Transverse colon (tissue), 4 donors: ENCODE data around the gene HOXD1. TPM values are rescaled to one million over a fixed set of nuclear protein-coding genes. Genes with fewer than 3 reads are reported as not detected.

Source experiments
- DNase-seq: peaks from one replicate; pipeline ENCODE4 v3.0.0-alpha.2; 2019
- H3K27ac ChIP-seq, 4 donors: fragments of 200-600 bp; sonication (generic); 2 replicates each; pipeline ENCODE4 v1.5.1; 2016 to 2018; ENCODE audit warnings: inconsistent platforms in 4 of 4
- H3K27me3 ChIP-seq: fragments of 200-600 bp; sonication (generic); 2 replicates; pipeline ENCODE4 v1.5.1; 2017; ENCODE audit warnings: inconsistent platforms
- H3K36me3 ChIP-seq, 4 donors: fragments of 200-600 bp; sonication (generic); 2 replicates each; pipeline ENCODE4 v1.5.1; 2017 to 2019; ENCODE audit warnings: inconsistent platforms in 4 of 4
- H3K4me1 ChIP-seq, 4 donors: fragments of 200-600 bp; sonication (generic); 2 replicates each; pipeline ENCODE4 v1.5.1; 2017 to 2020; ENCODE audit warnings: inconsistent platforms in 4 of 4
- H3K4me3 ChIP-seq, 4 donors: fragments of 200-600 bp; sonication (generic); 1 replicate in 1 of 4; 2 replicates in 3 of 4; pipeline versions ENCODE4 v1.5.1 to v1.6.1; 2017 to 2019; ENCODE audit warnings: inconsistent platforms in 4 of 4
- H3K9me3 ChIP-seq, 2 donors: fragments of 200-600 bp; sonication (generic); 2 replicates each; pipeline ENCODE4 v1.5.1; 2017 to 2019; ENCODE audit warnings: inconsistent platforms in 2 of 2
- EP300 ChIP-seq: sonication (generic); formaldehyde crosslinking; IDR thresholded peaks from one replicate; pipeline ENCODE4 v1.6.1; 2017; ENCODE audit warnings: antibody characterized with exemption, low read depth
- POLR2A ChIP-seq: fragments of 450-650 bp; IDR thresholded peaks from one replicate; pipeline ENCODE4 v1.6.1; 2016; ENCODE audit warnings: antibody characterized with exemption, mild to moderate bottlenecking, moderate library complexity
- POLR2AphosphoS5 ChIP-seq, 3 donors: sonication (generic); formaldehyde crosslinking; IDR thresholded peaks; one replicate each; pipeline ENCODE4 v1.6.1; 2016; ENCODE audit warnings: antibody characterized with exemption in 3 of 3
- WGBS, 2 donors: methylation state at CpG; one replicate each; pipeline ENCODE4 v1.1.5; 2018; ENCODE audit warnings: low coverage in 1 of 2; 5-methylcytosine and 5-hydroxymethylcytosine counted together
- in situ Hi-C, 4 donors: fragments of 200-750 bp; cut with MboI; loops; one replicate each; pipeline versions ENCODE4 v1.15.0 to v1.15.1; 2017; ENCODE audit warnings: low sequenced_read_pairs in 3 of 4, low pct_ligation_motif_present in 1 of 4, low pct_unique_long_range_greater_than_20kb in 1 of 4
- intact Hi-C: fragments of 100-400 bp; cut with DNase I; formaldehyde crosslinking; loops from one replicate; pipeline ENCODE4 v1.15.1; 2023; ENCODE audit warnings: low total_unique reads
- total RNA-seq, 4 donors: library from RNA; depleted of rRNA; stranded (reverse); fragments of >200 nt; gene quantifications; one replicate each; pipeline ENCODE4 v1.1.0, GENCODE V29; 2016
- TF ChIP-seq, protein P1 (sequence below), 5 experiments: fragments of 200-600 bp in 3 of 5; fragments of 450-650 bp in 2 of 5; sonication (generic) in 3 of 5; IDR thresholded peaks; 1 replicate in 2 of 5; 2 replicates in 3 of 5; pipeline ENCODE4 v1.5.1; 2016 to 2017; ENCODE audit warnings: antibody characterized with exemption in 5 of 5, inconsistent platforms in 3 of 5, mild to moderate bottlenecking in 2 of 5, moderate library complexity in 1 of 5

The HOXD1 gene
- total RNA-seq, 4 donors from 2014 or later, result 4.1 to 12.9 (median 4.5) TPM

GRCh38 chr2:176140513-176141317 lies 47.8 kb upstream of the HOXD1 start:
- H3K4me3 ChIP-seq, result peak overlapping the region; percentile 37 to 73 (median 46)
- intact Hi-C loops, result loop anchor here (1.0 to 5.0 kb wide), 4 partner anchors 316 to 1017 kb away; no protein-coding TSS in a partner anchor

DNA sequence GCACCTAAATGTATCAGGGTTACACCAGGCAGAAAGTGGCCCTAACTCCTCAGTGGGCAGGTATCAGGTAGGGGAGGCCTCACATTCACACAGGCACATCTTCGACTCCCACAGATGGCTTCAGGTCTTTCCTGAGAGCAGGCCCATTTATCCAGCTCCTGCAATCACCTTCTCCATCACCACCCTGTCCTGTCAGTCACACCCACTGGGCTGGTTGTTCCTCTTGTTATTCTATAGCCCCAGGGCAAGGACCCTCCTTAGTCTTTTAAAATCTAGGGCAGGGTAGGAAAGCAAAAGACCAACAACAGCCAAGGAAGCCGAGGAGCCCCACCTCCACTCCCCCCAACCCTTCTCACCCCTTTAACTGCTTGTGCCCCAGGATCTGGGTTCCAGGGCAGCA lies 46.2 kb upstream of the HOXD1 start:
- Histone ChIP-seq H3K4me1 (peaks cover 18 to 53% (median 31%) of the 10 kb centered on the region in 4 donors), H3K36me3 (no peaks in the 10 kb centered on the region), H3K27ac (no peak overlapping the region), H3K27me3 (peaks cover 23% of the 10 kb centered on the region), H3K9me3 (no peaks in the 10 kb centered on the region), H3K4me3 (no peak overlapping the region)
- no peak for DNase-seq
- intact Hi-C loops (loop anchor here (5.0 kb wide), 2 partner anchors 410 to 1015 kb away; no protein-coding TSS in a partner anchor), in situ Hi-C loops (loop anchor here in 3 of 4 donors (5.0 to 25.0 kb wide), 4 partner anchors 315 to 670 kb away; no protein-coding TSS in a partner anchor)
- TF ChIP-seq POLR2A, result no peak
- TF ChIP-seq, protein P1, sequence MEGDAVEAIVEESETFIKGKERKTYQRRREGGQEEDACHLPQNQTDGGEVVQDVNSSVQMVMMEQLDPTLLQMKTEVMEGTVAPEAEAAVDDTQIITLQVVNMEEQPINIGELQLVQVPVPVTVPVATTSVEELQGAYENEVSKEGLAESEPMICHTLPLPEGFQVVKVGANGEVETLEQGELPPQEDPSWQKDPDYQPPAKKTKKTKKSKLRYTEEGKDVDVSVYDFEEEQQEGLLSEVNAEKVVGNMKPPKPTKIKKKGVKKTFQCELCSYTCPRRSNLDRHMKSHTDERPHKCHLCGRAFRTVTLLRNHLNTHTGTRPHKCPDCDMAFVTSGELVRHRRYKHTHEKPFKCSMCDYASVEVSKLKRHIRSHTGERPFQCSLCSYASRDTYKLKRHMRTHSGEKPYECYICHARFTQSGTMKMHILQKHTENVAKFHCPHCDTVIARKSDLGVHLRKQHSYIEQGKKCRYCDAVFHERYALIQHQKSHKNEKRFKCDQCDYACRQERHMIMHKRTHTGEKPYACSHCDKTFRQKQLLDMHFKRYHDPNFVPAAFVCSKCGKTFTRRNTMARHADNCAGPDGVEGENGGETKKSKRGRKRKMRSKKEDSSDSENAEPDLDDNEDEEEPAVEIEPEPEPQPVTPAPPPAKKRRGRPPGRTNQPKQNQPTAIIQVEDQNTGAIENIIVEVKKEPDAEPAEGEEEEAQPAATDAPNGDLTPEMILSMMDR (IDR thresholded peaks at IDR 0.05), result no peak
- 79 to 100% methylated on average over 1 to 2 of the region's 2 CpGs for WGBS, 2 donors

More at GRCh38 chr2:176140513-176141317, 47.8 kb upstream of the HOXD1 start:
- H3K4me1 ChIP-seq, result peaks cover 10 to 51% (median 24%) of the 10 kb centered on the region in 4 donors
- in situ Hi-C loops, result loop anchor here in 3 of 4 donors (5.0 to 25.0 kb wide), 4 partner anchors 317 to 672 kb away; no protein-coding TSS in a partner anchor
- 27% methylated on average over 24 of the region's 48 CpGs; no CpG with 5 or more reads in 1 of the 2 donors for WGBS, 2 donors
- peak overlapping the region; percentile 91 to 96 (median 94) for H3K27ac ChIP-seq
- DNase-seq, result peak; percentile 76
- peaks cover 33% of the 10 kb centered on the region for H3K27me3 ChIP-seq
- H3K9me3 ChIP-seq, result no peaks in the 10 kb centered on the region
- TF ChIP-seq EP300 (no peak), POLR2A (no peak), POLR2AphosphoS5 (IDR thresholded peaks at IDR 0.05) (peak in 1 of 3 donors; percentile 40)
- TF ChIP-seq, protein P1 (IDR thresholded peaks at IDR 0.05), result peak; percentile 90 to 99 (median 96)
- H3K36me3 ChIP-seq, result no peaks in the 10 kb centered on the region

- H3K27ac ChIP-seq, result peak overlapping the region in 2 of 4 donors; percentile 15 to 43
- H3K36me3 ChIP-seq, result no peaks in the 10 kb centered on the region
- intact Hi-C loops, result no loop called here
- TF ChIP-seq, protein P1 (IDR thresholded peaks at IDR 0.05), result no peak
- no peak for TF ChIP-seq POLR2A
- no peak for TF ChIP-seq EP300
- TF ChIP-seq POLR2AphosphoS5 (IDR thresholded peaks at IDR 0.05), result no peak
- H3K4me1 ChIP-seq, result peaks cover 12 to 42% (median 27%) of the 10 kb centered on the region in 4 donors
- H3K4me3 ChIP-seq, result no peak overlapping the region
- 57 to 60% methylated on average over 1 to 4 of the region's 4 CpGs for WGBS, 2 donors
- peaks cover 16% of the 10 kb centered on the region for H3K27me3 ChIP-seq
- DNase-seq, result no peak
- no peaks in the 10 kb centered on the region for H3K9me3 ChIP-seq
- in situ Hi-C loops, result loop anchor here in 3 of 4 donors (10.0 to 25.0 kb wide), 3 partner anchors 409 to 667 kb away; no protein-coding TSS in a partner anchor
These were observed 43.1 kb upstream of the HOXD1 start for GRCh38 chr2:176145085-176145969.
